ENCODE measurements around the gene LIN28B.

The LIN28B gene

GRCh38 chr6:105112577-105112976 is 155.7 kb downstream of the LIN28B start:
- no peak for DNase-seq

- DNase-seq: no peak
Measured at GRCh38 chr6:105113422-105113821, 156.5 kb downstream of the LIN28B start.

GRCh38 chr6:105116150-105116549 is 159.2 kb downstream of the LIN28B start:
- DNase-seq: no peak

- no peak for DNase-seq
Measured at GRCh38 chr6:105120570-105120969, 163.7 kb downstream of the LIN28B start.

- no peak for DNase-seq
Measured at GRCh38 chr6:105121981-105122380, 165.1 kb downstream of the LIN28B start.

GRCh38 chr6:105122717-105123116 is 165.8 kb downstream of the LIN28B start:
- DNase-seq: no peak
